GM12865 (cell line): ENCODE measurements around the gene TINCR.

Source experiments
- DNase-seq: peaks from one replicate; pipeline ENCODE4 v3.0.0; 2010; ENCODE audit warnings: low read depth
- H3K4me3 ChIP-seq: 2 replicates; pipeline ENCODE4 v1.5.1; 2011; ENCODE audit warnings: mild to moderate bottlenecking, low read depth, low read length, control low read depth
- TF ChIP-seq, protein P1 (sequence below): IDR thresholded peaks from 2 replicates; pipeline ENCODE4 v1.5.1; 2011; ENCODE audit warnings: low read length, control low read depth, low read depth, inconsistent platforms; ENCODE audit not compliant: insufficient read depth; ENCODE audit errors: missing control alignments

TINCR gene

DNA sequence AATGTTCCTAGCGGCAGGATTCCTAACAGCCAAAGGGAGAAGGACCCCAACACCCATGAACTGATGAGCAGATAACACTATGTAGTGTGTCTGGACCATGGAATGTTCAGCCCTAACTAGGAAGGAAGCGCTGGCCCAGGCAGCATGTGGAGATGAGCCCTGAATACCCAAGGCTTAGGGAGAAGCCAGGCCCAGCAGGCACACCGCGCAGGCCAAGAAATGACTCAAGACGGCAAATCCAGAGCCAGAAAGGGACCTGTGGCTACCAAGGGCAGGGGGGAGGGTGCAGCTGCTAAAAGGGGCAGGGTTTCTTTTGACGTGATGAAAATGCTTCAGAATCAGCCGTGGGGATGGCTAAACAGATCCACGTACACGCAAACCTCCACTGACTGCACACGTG lies 20.7 kb upstream of the TINCR start:
- no peak overlapping the region for H3K4me3 ChIP-seq
- no peak for DNase-seq
- TF ChIP-seq, protein P1, sequence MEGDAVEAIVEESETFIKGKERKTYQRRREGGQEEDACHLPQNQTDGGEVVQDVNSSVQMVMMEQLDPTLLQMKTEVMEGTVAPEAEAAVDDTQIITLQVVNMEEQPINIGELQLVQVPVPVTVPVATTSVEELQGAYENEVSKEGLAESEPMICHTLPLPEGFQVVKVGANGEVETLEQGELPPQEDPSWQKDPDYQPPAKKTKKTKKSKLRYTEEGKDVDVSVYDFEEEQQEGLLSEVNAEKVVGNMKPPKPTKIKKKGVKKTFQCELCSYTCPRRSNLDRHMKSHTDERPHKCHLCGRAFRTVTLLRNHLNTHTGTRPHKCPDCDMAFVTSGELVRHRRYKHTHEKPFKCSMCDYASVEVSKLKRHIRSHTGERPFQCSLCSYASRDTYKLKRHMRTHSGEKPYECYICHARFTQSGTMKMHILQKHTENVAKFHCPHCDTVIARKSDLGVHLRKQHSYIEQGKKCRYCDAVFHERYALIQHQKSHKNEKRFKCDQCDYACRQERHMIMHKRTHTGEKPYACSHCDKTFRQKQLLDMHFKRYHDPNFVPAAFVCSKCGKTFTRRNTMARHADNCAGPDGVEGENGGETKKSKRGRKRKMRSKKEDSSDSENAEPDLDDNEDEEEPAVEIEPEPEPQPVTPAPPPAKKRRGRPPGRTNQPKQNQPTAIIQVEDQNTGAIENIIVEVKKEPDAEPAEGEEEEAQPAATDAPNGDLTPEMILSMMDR = no peak

- H3K4me3 ChIP-seq = no peak overlapping the region
- no peak for DNase-seq
- TF ChIP-seq, protein P1 = no peak
These were observed 19.9 kb upstream of the TINCR start for GRCh38 chr19:5587661-5588060.

GRCh38 chr19:5587071-5587455 lies 19.3 kb upstream of the TINCR start:
- H3K4me3 ChIP-seq = no peak overlapping the region
- DNase-seq = no peak
- TF ChIP-seq, protein P1 = no peak

DNA sequence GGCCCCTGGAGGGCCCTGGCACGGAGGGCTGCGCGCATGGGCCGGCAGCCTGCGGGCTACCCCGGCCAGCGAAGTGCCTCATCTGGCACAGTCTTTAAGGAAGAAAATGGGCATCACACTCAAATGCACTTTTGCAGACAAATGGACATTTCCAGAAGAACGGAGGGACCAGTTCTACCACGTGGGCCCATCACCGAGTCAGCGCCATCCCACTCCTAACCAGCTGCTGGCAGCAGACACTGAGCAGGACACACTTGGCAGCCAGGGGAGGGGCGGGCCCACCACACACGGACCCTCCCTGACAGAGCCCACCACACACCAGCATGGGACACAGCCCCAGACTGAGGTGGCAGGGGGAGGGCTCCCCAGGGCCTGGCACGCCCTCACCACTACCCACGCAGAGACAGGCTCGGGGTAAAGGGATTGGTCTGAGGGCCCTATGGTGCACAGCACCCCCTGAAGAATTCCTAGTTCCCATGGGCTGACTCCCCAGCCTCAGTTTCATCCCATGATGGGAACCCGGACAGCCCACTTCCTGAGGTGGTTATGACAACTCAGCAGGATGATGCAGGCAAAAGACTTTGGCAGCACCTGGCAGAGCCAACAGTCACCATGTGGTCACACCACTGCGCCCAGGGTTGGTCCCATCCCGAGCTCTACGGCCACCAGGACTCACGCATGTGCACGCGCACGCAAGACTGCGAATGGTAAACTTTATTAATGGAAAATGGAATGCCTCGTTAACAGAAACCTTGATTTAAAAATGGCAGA lies 18.7 kb upstream of the TINCR start:
- H3K4me3 ChIP-seq = no peak overlapping the region
- DNase-seq = no peak
- TF ChIP-seq, protein P1 = no peak

GRCh38 chr19:5585461-5586299 lies 17.9 kb upstream of the TINCR start:
- no peak for DNase-seq
- TF ChIP-seq, protein P1 = no peak
- H3K4me3 ChIP-seq = no peak overlapping the region

DNA sequence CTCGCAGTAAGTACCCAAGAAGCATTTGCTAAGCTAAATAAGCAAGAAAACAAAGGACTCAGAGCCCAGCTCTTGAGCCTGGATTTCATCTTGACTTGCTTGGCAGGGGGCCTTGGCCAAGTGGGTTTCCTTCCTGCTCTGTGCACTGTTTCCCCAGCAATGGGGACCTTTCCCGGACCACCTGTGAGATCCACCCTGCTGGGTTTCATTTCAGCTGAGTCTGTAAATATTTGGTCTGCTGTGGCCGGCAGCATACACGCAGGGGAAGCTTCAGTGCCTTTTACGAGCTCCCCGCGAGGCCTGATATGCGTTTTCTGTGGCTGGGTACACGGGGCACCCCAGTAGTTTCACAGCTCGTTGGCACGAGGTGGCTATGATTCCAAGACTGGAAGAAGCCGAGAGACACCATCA lies 12.4 kb upstream of the TINCR start:
- DNase-seq = no peak
- TF ChIP-seq, protein P1 = no peak
- no peak overlapping the region for H3K4me3 ChIP-seq
